Prostate gland (tissue), 2 donors: ENCODE measurements around the gene PKNOX2. TPM values are rescaled to one million over a fixed set of nuclear protein-coding genes. Genes with fewer than 3 reads are reported as not detected.

Experiments used
- DNase-seq: peaks from one replicate; pipeline ENCODE4 v3.0.0-alpha.2; 2019; ENCODE audit warnings: low spot score
- H3K27ac ChIP-seq, 2 donors: fragments of 200-600 bp; sonication (generic); 2 replicates each; pipeline ENCODE4 v1.5.1; 2017 to 2019
- H3K27me3 ChIP-seq: fragments of 200-600 bp; sonication (generic); replicated peaks from 2 replicates; pipeline ENCODE4 v1.5.1; 2019; ENCODE audit not compliant: insufficient read depth
- H3K36me3 ChIP-seq, 2 donors: fragments of 200-600 bp; sonication (generic); 1 replicate in 1 of 2; 2 replicates in 1 of 2; pipeline versions ENCODE4 v1.5.1 to v1.8.1; 2017 to 2019
- H3K4me1 ChIP-seq: fragments of 200-600 bp; sonication (generic); replicated peaks from 2 replicates; pipeline ENCODE4 v1.5.1; 2019
- H3K4me3 ChIP-seq, 2 donors: fragments of 200-600 bp; sonication (generic); 2 replicates each; pipeline ENCODE4 v1.5.1; 2017 to 2019
- H3K9me3 ChIP-seq: fragments of 200-600 bp; sonication (generic); 2 replicates; pipeline ENCODE4 v1.5.1; 2017
- POLR2A ChIP-seq: fragments of 450-650 bp; IDR thresholded peaks from one replicate; pipeline ENCODE4 v1.6.1; 2016; ENCODE audit warnings: antibody characterized with exemption, mild to moderate bottlenecking
- POLR2AphosphoS5 ChIP-seq: sonication (generic); formaldehyde crosslinking; IDR thresholded peaks from one replicate; pipeline ENCODE4 v1.6.1; 2017; ENCODE audit warnings: antibody characterized with exemption
- WGBS: methylation state at CpG from one replicate; pipeline ENCODE4 v1.1.5; 2018; 5-methylcytosine and 5-hydroxymethylcytosine counted together
- intact Hi-C: fragments of 100-400 bp; cut with DNase I; formaldehyde crosslinking; loops from one replicate; pipeline ENCODE4 v1.14.2; 2022
- total RNA-seq, 2 donors: library from RNA; depleted of rRNA; stranded (reverse); fragments of >200 nt; gene quantifications; one replicate each; pipeline ENCODE4 v1.1.0, GENCODE V29; 2016
- TF ChIP-seq, protein P1 (sequence below), 4 experiments: fragments of 200-600 bp in 2 of 4; fragments of 450-650 bp in 2 of 4; sonication (generic) in 2 of 4; IDR thresholded peaks; 1 replicate in 3 of 4; 2 replicates in 1 of 4; pipeline ENCODE4 v1.5.1; 2016 to 2019; ENCODE audit warnings: antibody characterized with exemption in 4 of 4, mild to moderate bottlenecking in 2 of 4, moderate library complexity in 2 of 4

PKNOX2 gene
- total RNA-seq, 2 donors from 2014 or later = 12.3 to 14.7 TPM

DNA sequence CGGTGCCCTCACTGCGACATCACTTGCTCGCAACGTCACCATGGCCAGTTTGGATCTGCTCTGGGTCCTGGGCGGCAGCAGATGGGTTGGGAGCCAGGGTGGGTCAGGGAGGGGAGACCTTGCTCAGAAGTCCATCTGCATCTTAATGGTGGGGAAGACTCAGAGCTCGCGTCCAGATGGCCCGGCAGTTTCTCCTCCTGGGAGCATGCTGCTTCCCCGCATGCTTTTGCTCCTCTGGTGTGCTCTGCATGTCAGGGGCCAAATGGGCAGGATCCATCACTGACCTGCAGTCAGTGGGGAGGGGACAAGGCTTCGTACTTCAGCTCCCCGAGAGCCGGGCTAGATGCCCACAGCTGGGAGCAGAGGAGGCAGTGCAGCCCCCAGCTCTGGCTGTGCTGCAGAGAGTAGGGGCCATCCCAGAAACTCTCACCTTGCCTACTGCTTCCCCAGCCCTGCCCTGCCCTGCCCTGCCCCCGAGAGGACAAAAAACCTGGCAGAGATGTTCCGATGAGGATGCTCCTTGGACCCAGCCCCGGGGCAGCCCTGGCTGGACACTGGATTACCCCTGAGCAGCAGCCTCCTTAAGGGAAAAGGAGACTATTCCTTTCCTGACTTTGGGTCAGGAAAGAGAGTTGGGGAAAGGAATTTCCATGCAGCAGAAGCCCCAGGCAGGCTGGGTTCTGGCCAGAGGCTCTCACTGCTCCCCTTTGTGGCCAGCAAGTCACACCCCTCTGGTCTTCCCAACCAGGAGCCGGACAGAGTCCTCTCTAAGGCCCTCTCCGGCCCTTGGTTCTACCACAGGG lies 149.9 kb downstream of the PKNOX2 start:
- H3K27ac ChIP-seq = no peak overlapping the region

GRCh38 chr11:125315079-125315740 lies 150.7 kb downstream of the PKNOX2 start:
- TF ChIP-seq, protein P1, sequence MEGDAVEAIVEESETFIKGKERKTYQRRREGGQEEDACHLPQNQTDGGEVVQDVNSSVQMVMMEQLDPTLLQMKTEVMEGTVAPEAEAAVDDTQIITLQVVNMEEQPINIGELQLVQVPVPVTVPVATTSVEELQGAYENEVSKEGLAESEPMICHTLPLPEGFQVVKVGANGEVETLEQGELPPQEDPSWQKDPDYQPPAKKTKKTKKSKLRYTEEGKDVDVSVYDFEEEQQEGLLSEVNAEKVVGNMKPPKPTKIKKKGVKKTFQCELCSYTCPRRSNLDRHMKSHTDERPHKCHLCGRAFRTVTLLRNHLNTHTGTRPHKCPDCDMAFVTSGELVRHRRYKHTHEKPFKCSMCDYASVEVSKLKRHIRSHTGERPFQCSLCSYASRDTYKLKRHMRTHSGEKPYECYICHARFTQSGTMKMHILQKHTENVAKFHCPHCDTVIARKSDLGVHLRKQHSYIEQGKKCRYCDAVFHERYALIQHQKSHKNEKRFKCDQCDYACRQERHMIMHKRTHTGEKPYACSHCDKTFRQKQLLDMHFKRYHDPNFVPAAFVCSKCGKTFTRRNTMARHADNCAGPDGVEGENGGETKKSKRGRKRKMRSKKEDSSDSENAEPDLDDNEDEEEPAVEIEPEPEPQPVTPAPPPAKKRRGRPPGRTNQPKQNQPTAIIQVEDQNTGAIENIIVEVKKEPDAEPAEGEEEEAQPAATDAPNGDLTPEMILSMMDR (IDR thresholded peaks at IDR 0.05) = no peak
- TF ChIP-seq POLR2AphosphoS5 (no peak), POLR2A (no peak)
- intact Hi-C loops = no loop called here
- no peak for DNase-seq
- no peak overlapping the region for H3K27ac ChIP-seq
- H3K4me3 ChIP-seq = no peak overlapping the region
- no peaks in the 10 kb centered on the region for H3K9me3 ChIP-seq
- WGBS = 58% methylated on average over 7 of the region's 7 CpGs
- H3K36me3 ChIP-seq = no peaks in the 10 kb centered on the region
- no peaks in the 10 kb centered on the region for H3K27me3 ChIP-seq
- no peaks in the 10 kb centered on the region for H3K4me1 ChIP-seq

More for the DNA sequence above, 149.9 kb downstream of the PKNOX2 start:
- Histone ChIP-seq H3K36me3 (no peaks in the 10 kb centered on the region), H3K4me1 (no peaks in the 10 kb centered on the region), H3K4me3 (no peak overlapping the region), H3K27me3 (no peaks in the 10 kb centered on the region), H3K9me3 (no peaks in the 10 kb centered on the region)
- intact Hi-C loops = no loop called here
- TF ChIP-seq, protein P1 (IDR thresholded peaks at IDR 0.05) = no peak
- no peak for TF ChIP-seq POLR2A
- no peak for TF ChIP-seq POLR2AphosphoS5
- DNase-seq = no peak
- 80% methylated on average over 17 of the region's 17 CpGs for WGBS

DNA sequence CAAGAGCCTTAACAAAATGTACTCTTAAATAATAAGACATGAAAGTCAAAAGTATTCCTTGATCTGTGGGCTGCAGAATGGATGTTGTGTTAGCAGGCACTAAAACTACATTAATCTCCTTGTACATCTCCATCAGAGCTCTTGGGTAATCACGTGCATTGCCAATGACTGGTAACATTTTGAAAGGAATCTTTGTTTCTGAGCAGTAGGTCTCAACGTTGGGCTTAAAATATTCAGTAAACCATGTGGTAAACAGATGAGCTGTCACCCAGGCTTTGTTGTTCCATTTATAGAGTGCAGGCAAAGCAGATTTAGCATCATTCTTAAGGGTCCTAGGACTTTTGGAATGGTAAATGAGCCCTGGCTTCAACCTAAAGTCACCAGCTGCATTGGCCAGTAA lies 152.9 kb downstream of the PKNOX2 start:
- Histone ChIP-seq H3K4me3 (no peak overlapping the region), H3K4me1 (no peaks in the 10 kb centered on the region), H3K9me3 (no peaks in the 10 kb centered on the region), H3K27ac (no peak overlapping the region), H3K36me3 (no peaks in the 10 kb centered on the region), H3K27me3 (no peaks in the 10 kb centered on the region)
- TF ChIP-seq POLR2A (no peak), POLR2AphosphoS5 (no peak)
- TF ChIP-seq, protein P1 (IDR thresholded peaks at IDR 0.05) = no peak
- intact Hi-C loops = no loop called here
- 70% methylated on average over 2 of the region's 2 CpGs for WGBS
- DNase-seq = no peak

GRCh38 chr11:125319649-125320048 lies 155.1 kb downstream of the PKNOX2 start:
- H3K9me3 ChIP-seq = no peaks in the 10 kb centered on the region
- H3K4me3 ChIP-seq = no peak overlapping the region
- H3K27me3 ChIP-seq = no peaks in the 10 kb centered on the region
- no peak for DNase-seq
- no peaks in the 10 kb centered on the region for H3K36me3 ChIP-seq
- H3K27ac ChIP-seq = no peak overlapping the region
- TF ChIP-seq, protein P1 (IDR thresholded peaks at IDR 0.05) = no peak
- no peak for TF ChIP-seq POLR2AphosphoS5
- TF ChIP-seq POLR2A = no peak
- 94% methylated on average over 1 of the region's 1 CpG for WGBS
- H3K4me1 ChIP-seq = no peaks in the 10 kb centered on the region
- intact Hi-C loops = no loop called here
